ENCODE data around the gene TBC1D1. TPM values are rescaled to one million over a fixed set of nuclear protein-coding genes. Genes with fewer than 3 reads are reported as not detected.

TBC1D1 gene
- total RNA-seq, 1 donor from 2014 or later: 96.0 TPM

DNA sequence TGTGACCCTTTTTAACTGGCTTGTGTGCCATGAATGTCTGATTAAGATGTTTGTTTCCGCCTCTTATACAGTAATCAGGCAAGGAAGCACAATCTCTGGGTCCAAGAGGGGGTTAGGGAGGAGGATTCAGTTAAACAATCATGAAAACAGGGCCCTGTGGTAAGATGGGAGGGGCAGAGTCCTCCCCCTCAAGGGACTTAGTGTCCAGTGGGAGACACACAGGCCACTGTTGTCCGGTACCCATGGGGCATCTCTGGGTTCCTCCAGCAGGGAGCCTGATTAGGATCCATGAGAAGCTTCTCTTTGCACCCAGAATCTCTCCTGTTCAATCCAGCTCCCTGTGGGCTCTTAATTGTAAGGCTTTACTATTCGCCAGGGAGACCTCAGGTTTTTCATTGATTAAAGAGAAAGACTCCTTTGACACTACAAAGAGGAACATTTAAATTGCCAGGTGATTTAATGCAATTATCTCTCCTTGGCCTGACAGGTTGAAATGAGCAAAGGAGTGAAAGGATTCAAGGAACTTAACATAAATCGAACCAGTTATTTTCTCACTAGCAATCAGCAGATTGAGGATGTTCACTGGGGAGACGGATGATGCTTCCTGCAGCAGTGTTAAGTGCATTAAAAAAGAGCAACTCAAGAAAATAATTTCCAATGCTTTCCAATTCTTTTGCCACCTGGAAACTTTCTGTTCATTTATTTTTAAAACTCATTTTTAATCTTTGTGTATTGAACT lies 294.7 kb downstream of the TBC1D1 start:
- H3K36me3 ChIP-seq: no peaks in the 10 kb centered on the region
- no peaks in the 10 kb centered on the region for H3K9me3 ChIP-seq
- H3K27ac ChIP-seq: no peak overlapping the region
- no peak overlapping the region for H3K4me3 ChIP-seq
- H3K27me3 ChIP-seq: no peaks in the 10 kb centered on the region
- TF ChIP-seq, protein P1, sequence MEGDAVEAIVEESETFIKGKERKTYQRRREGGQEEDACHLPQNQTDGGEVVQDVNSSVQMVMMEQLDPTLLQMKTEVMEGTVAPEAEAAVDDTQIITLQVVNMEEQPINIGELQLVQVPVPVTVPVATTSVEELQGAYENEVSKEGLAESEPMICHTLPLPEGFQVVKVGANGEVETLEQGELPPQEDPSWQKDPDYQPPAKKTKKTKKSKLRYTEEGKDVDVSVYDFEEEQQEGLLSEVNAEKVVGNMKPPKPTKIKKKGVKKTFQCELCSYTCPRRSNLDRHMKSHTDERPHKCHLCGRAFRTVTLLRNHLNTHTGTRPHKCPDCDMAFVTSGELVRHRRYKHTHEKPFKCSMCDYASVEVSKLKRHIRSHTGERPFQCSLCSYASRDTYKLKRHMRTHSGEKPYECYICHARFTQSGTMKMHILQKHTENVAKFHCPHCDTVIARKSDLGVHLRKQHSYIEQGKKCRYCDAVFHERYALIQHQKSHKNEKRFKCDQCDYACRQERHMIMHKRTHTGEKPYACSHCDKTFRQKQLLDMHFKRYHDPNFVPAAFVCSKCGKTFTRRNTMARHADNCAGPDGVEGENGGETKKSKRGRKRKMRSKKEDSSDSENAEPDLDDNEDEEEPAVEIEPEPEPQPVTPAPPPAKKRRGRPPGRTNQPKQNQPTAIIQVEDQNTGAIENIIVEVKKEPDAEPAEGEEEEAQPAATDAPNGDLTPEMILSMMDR (IDR thresholded peaks at IDR 0.05): no peak
- no peak for TF ChIP-seq POLR2A (IDR thresholded peaks at IDR 0.05)
- no peak for TF ChIP-seq POLR2AphosphoS5 (IDR thresholded peaks at IDR 0.05; ENCODE audit: insufficient read depth in 1 of 2, low read depth in 1 of 2)
- peaks cover 34% of the 10 kb centered on the region for H3K4me1 ChIP-seq
- DNase-seq (ENCODE audit: extremely low spot score in 2 of 2): no peak
- intact Hi-C loops (cut with DNase I): no loop called here

DNA sequence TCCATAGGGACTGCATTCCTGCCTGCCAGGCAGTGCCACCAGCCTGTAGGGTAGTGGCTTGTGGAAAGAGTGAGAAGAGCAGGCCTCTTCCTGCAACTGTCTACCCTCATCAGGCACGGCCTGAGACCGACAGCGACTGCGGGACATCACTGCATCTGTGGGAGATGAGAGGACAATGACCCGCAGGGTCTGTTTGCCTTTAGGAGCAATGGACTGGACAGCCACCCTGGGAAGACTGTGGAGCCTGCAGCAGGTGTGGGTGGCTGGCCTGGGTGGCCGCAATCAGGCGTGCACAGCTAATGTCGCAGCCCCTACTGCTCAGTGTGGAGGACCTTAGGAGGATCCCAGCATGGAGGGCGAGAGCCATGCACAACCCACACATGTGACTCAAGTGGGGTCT lies 297.3 kb downstream of the TBC1D1 start:
- peaks cover 40% of the 10 kb centered on the region for H3K4me1 ChIP-seq

DNA sequence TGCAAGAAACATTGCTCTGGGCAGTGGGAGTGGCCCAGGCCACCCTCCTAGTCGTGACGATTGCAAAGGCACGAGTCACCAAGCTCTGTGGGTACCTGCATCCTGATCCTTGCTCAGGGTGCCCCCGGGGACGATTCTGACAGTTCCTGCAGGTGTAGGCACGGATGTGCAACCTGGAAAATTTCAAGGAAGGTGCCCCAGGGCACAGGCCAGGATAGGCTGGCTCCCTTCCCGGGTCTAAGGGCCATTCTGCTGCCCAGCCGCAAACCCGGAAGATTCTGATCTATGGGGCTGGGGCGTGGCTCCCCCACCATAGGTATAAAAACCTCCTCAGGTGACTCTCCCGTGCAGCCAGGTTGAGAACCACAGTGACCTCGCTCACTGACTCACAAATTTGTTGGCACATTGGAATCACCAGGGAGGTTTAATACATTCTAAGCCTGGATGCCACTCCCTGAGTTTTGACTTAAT lies 297.8 kb downstream of the TBC1D1 start:
- intact Hi-C loops (cut with DNase I): no loop called here

More for the DNA sequence above, 297.3 kb downstream of the TBC1D1 start:
- H3K27ac ChIP-seq: no peak overlapping the region
- TF ChIP-seq, protein P1 (IDR thresholded peaks at IDR 0.05): no peak
- TF ChIP-seq POLR2A (IDR thresholded peaks at IDR 0.05) (no peak), POLR2AphosphoS5 (IDR thresholded peaks at IDR 0.05; ENCODE audit: insufficient read depth in 1 of 2, low read depth in 1 of 2) (no peak)
- H3K4me3 ChIP-seq: no peak overlapping the region
- no peaks in the 10 kb centered on the region for H3K36me3 ChIP-seq
- H3K27me3 ChIP-seq: no peaks in the 10 kb centered on the region
- intact Hi-C loops (cut with DNase I): no loop called here
- no peaks in the 10 kb centered on the region for H3K9me3 ChIP-seq
- DNase-seq (ENCODE audit: extremely low spot score in 2 of 2): no peak

More for the DNA sequence above, 297.8 kb downstream of the TBC1D1 start:
- peaks cover 40% of the 10 kb centered on the region for H3K4me1 ChIP-seq
- H3K4me3 ChIP-seq: no peak overlapping the region
- no peaks in the 10 kb centered on the region for H3K27me3 ChIP-seq
- H3K36me3 ChIP-seq: no peaks in the 10 kb centered on the region
- TF ChIP-seq POLR2A (IDR thresholded peaks at IDR 0.05): no peak
- TF ChIP-seq POLR2AphosphoS5 (IDR thresholded peaks at IDR 0.05; ENCODE audit: insufficient read depth in 1 of 2, low read depth in 1 of 2): peak in 1 of 2 donors; percentile 13
- TF ChIP-seq, protein P1 (IDR thresholded peaks at IDR 0.05): no peak
- no peak for DNase-seq (ENCODE audit: extremely low spot score in 2 of 2)
- H3K27ac ChIP-seq: no peak overlapping the region
- H3K9me3 ChIP-seq: no peaks in the 10 kb centered on the region

Other genes with a start within 250 kb of the TBC1D1 start
- gene RELL1, start 204.7 kb upstream of the TBC1D1 start, total RNA-seq: 38.8 TPM
- 30.2 TPM for gene PGM2, start 64.4 kb upstream of the TBC1D1 start, total RNA-seq
- gene PTTG2, start 69.3 kb downstream of the TBC1D1 start, total RNA-seq: 2.5 TPM

Measured in vagina (tissue), 2 donors.